PC-9 (cell line): ENCODE measurements around the gene MSL1.

Experiments
- CTCF ChIP-seq: fragments of 200-600 bp; sonication (generic); conservative IDR thresholded peaks from 2 replicates; pipeline ENCODE4 v1.6.1; 2017; ENCODE audit warnings: mixed run types, antibody characterized with exemption, mild to moderate bottlenecking, moderate library complexity
- EZH2 ChIP-seq: fragments of 200-600 bp; sonication (generic); IDR thresholded peaks from 2 replicates; pipeline ENCODE4 v1.8.0; 2017; ENCODE audit warnings: antibody characterized with exemption, low read depth

- peak; percentile 80 for TF ChIP-seq CTCF
- TF ChIP-seq EZH2: no peak
Observed at GRCh38 chr17:40075201-40075941, 46.4 kb upstream of the MSL1 start.
